ENCODE results near the gene EML4.
"Not testable (repeated sequence)": the region's sequence is repeated elsewhere in the genome, so short reads cannot be mapped to it uniquely, and the experiment has no call there.

The EML4 gene

GRCh38 chr2:42127425-42128424 lies 41.4 kb upstream of the EML4 start:
- no peak overlapping the region for H3K4me3 ChIP-seq (ENCODE audit: control insufficient read depth, low read depth, low read length)
- DNase-seq (ENCODE audit: low read depth): no peak
- TF ChIP-seq, protein P1, sequence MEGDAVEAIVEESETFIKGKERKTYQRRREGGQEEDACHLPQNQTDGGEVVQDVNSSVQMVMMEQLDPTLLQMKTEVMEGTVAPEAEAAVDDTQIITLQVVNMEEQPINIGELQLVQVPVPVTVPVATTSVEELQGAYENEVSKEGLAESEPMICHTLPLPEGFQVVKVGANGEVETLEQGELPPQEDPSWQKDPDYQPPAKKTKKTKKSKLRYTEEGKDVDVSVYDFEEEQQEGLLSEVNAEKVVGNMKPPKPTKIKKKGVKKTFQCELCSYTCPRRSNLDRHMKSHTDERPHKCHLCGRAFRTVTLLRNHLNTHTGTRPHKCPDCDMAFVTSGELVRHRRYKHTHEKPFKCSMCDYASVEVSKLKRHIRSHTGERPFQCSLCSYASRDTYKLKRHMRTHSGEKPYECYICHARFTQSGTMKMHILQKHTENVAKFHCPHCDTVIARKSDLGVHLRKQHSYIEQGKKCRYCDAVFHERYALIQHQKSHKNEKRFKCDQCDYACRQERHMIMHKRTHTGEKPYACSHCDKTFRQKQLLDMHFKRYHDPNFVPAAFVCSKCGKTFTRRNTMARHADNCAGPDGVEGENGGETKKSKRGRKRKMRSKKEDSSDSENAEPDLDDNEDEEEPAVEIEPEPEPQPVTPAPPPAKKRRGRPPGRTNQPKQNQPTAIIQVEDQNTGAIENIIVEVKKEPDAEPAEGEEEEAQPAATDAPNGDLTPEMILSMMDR (IDR thresholded peaks at IDR 0.05; ENCODE audit: control insufficient read depth, insufficient read depth, low read depth, low read length, missing control alignments): no peak

DNA sequence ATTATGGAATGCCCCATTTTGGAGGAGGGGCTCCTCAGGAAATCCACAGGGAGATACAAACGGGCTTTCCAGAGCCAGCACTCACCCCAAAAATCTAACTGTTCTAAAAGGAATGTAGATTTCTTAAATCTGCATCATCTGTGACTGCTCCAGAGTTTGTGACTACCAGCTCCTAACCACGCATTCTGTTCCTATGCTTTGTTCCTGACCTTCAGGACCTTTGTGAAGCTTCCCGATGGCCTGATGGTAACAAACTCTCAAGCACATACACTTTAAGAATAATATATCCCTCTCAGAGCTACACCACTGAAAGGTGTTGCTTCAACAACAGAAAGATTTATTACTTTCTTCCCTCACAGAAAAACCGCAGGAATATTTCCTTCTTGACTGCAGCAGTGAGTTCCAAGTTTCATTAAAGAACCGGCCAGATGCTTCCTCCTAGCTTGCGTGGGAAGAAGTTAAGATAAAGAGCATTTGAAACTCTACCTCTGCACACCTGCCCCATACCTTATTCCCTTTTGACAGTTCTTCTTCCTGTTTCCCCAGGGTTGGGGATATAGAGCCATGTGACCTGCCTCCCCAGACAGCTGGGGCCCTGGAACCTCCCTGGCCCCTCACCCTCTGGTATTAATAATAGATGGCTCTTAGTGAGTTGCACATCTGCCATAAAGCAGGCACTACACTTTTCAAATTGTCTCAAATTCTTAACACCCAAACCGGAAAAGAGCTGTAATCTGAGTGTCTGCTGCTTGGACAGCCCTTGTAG lies 40.2 kb upstream of the EML4 start:
- H3K4me3 ChIP-seq (ENCODE audit: control insufficient read depth, low read depth, low read length): no peak overlapping the region
- TF ChIP-seq, protein P1 (IDR thresholded peaks at IDR 0.05; ENCODE audit: control insufficient read depth, insufficient read depth, low read depth, low read length, missing control alignments): no peak
- DNase-seq (ENCODE audit: low read depth): peak; percentile 46

DNA sequence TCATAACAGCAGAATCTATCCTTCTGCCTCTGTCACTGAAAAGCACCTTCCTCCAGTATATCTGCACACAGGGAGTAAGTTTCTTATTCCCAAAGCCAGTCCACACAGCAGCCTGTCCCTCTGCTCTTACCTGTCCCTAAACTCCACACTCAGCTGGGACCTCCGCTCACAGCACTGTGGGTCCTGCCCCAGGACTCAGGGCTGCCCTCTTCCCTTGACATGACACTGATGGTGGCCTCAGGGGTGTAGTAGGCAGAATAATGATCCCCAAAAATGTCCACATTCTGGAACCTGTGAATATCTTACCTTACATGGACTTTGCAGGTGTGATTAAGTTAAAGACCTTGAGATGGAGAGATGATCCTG lies 39.7 kb upstream of the EML4 start:
- DNase-seq (ENCODE audit: low read depth): no peak
- H3K4me3 ChIP-seq (ENCODE audit: control insufficient read depth, low read depth, low read length): no peak overlapping the region
- TF ChIP-seq, protein P1 (IDR thresholded peaks at IDR 0.05; ENCODE audit: control insufficient read depth, insufficient read depth, low read depth, low read length, missing control alignments): no peak

GRCh38 chr2:42129947-42130346 lies 39.2 kb upstream of the EML4 start:
- DNase-seq (ENCODE audit: low read depth): no peak
- TF ChIP-seq, protein P1 (IDR thresholded peaks at IDR 0.05; ENCODE audit: control insufficient read depth, insufficient read depth, low read depth, low read length, missing control alignments): no peak
- no peak overlapping the region for H3K4me3 ChIP-seq (ENCODE audit: control insufficient read depth, low read depth, low read length)

GRCh38 chr2:42130858-42131257 lies 38.3 kb upstream of the EML4 start:
- DNase-seq (ENCODE audit: low read depth); H3K4me3 ChIP-seq (ENCODE audit: control insufficient read depth, low read depth, low read length): not testable (repeated sequence)

GRCh38 chr2:42132191-42132965 lies 36.8 kb upstream of the EML4 start:
- DNase-seq (ENCODE audit: low read depth): peak; percentile 89
- no peak overlapping the region for H3K4me3 ChIP-seq (ENCODE audit: control insufficient read depth, low read depth, low read length)
- TF ChIP-seq, protein P1 (IDR thresholded peaks at IDR 0.05; ENCODE audit: control insufficient read depth, insufficient read depth, low read depth, low read length, missing control alignments): no peak
